Peyer's patch (tissue), 4 donors: ENCODE measurements around the gene SUSD1.

Experiments
- CTCF ChIP-seq, 6 experiments: fragments of 450-650 bp in 4 of 6; fragments of 200-600 bp in 2 of 6; sonication (generic) in 1 of 6; IDR thresholded peaks; one replicate each; pipeline ENCODE4 v1.5.1; 2017 to 2019; ENCODE audit warnings: antibody characterized with exemption in 6 of 6, mild to moderate bottlenecking in 3 of 6, moderate library complexity in 1 of 6
- POLR2A ChIP-seq, 2 donors: fragments of 450-650 bp; IDR thresholded peaks; one replicate each; pipeline ENCODE4 v1.5.1; 2017; ENCODE audit warnings: antibody characterized with exemption in 2 of 2, mild to moderate bottlenecking in 2 of 2, moderate library complexity in 2 of 2

- TF ChIP-seq CTCF (IDR thresholded peaks at IDR 0.05) (no peak), POLR2A (IDR thresholded peaks at IDR 0.05) (no peak)
Observed at GRCh38 chr9:112035166-112035826, 139.8 kb downstream of the SUSD1 start.
